Progenitor cell of endocrine pancreas (in vitro differentiated cells): Measurements from ENCODE around the gene MLF2. TPM values are rescaled to one million over a fixed set of nuclear protein-coding genes. Genes with fewer than 3 reads are reported as not detected.

Source experiments
- DNase-seq: peaks from one replicate; pipeline ENCODE4 v3.0.0; 2021; ENCODE audit warnings: low spot score; ENCODE audit not compliant: unreplicated experiment
- H3K27ac Mint-ChIP-seq: 2 replicates; pipeline ENCODE4 v1.8.0; 2021; ENCODE audit warnings: mild to moderate bottlenecking, moderate library complexity, mixed read lengths
- H3K27me3 Mint-ChIP-seq: 2 replicates; pipeline ENCODE4 v1.8.0; 2021; ENCODE audit warnings: mixed read lengths
- H3K36me3 Mint-ChIP-seq: 2 replicates; pipeline ENCODE4 v1.8.0; 2022; ENCODE audit warnings: mixed read lengths; ENCODE audit not compliant: insufficient read depth
- H3K4me1 Mint-ChIP-seq: 2 replicates; pipeline ENCODE4 v1.8.0; 2021; ENCODE audit warnings: low read depth, mixed read lengths
- H3K4me3 Mint-ChIP-seq: 2 replicates; pipeline ENCODE4 v1.8.0; 2021; ENCODE audit warnings: low read depth, mild to moderate bottlenecking, moderate library complexity, mixed read lengths
- H3K9me3 Mint-ChIP-seq: 2 replicates; pipeline ENCODE4 v1.8.0; 2021; ENCODE audit warnings: low read depth, mixed read lengths
- CTCF ChIP-seq: fragments of 200-600 bp; sonication (generic); IDR thresholded peaks from one replicate; pipeline ENCODE4 v1.5.0; 2021; ENCODE audit warnings: antibody characterized with exemption, mild to moderate bottlenecking; ENCODE audit not compliant: unreplicated experiment
- total RNA-seq: library from RNA; stranded (reverse); gene quantifications from 2 replicates; pipeline ENCODE4 v1.2.1, GENCODE V29; 2021

Gene MLF2
- total RNA-seq, 1 donor from 2014 or later, result 281 TPM

- TF ChIP-seq CTCF, result no peak
- no peak for DNase-seq
- Mint-ChIP-seq H3K27me3 (peaks cover 19% of the 10 kb centered on the region), H3K36me3 (no peaks in the 10 kb centered on the region), H3K4me1 (peaks cover 4% of the 10 kb centered on the region), H3K9me3 (no peaks in the 10 kb centered on the region), H3K4me3 (no peak overlapping the region), H3K27ac (no peak overlapping the region)
Observed at GRCh38 chr12:6784761-6785160, 31.8 kb upstream of the MLF2 start.

- peaks cover 16% of the 10 kb centered on the region for H3K27me3 Mint-ChIP-seq
- TF ChIP-seq CTCF, result no peak
- H3K4me1 Mint-ChIP-seq, result peaks cover 4% of the 10 kb centered on the region
- DNase-seq, result no peak
- no peaks in the 10 kb centered on the region for H3K36me3 Mint-ChIP-seq
- H3K4me3 Mint-ChIP-seq, result no peak overlapping the region
- H3K27ac Mint-ChIP-seq, result no peak overlapping the region
- no peaks in the 10 kb centered on the region for H3K9me3 Mint-ChIP-seq
Observed at GRCh38 chr12:6784296-6784695, 31.4 kb upstream of the MLF2 start.

DNA sequence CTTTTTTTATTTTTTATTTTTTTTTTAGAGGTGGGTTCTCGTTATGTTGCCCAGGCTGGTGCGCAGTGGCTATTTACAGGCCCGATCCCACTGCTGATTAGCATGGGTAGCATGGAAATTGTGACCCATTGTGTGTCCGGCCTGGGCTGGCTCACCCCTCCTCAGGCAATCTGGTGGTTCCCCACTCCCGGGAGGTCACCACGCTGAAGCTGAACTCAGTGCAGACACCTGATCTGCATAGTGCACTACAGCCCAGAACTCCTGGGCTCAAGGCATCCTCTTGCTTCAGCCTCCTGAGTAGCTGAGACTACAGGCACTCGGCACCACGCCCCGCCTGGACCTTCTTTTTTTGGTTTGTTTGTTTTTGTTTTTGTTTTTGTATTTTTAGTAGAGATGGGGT lies 30.9 kb upstream of the MLF2 start:
- Mint-ChIP-seq H3K36me3 (no peaks in the 10 kb centered on the region), H3K4me3 (no peak overlapping the region), H3K27me3 (peaks cover 14% of the 10 kb centered on the region), H3K4me1 (peaks cover 5% of the 10 kb centered on the region), H3K27ac (no peak overlapping the region), H3K9me3 (no peaks in the 10 kb centered on the region)
- DNase-seq, result no peak
- no peak for TF ChIP-seq CTCF

- no peaks in the 10 kb centered on the region for H3K9me3 Mint-ChIP-seq
- peaks cover 19% of the 10 kb centered on the region for H3K27me3 Mint-ChIP-seq
- peaks cover 13% of the 10 kb centered on the region for H3K4me1 Mint-ChIP-seq
- no peak for TF ChIP-seq CTCF
- DNase-seq, result no peak
- H3K27ac Mint-ChIP-seq, result no peak overlapping the region
- no peaks in the 10 kb centered on the region for H3K36me3 Mint-ChIP-seq
- H3K4me3 Mint-ChIP-seq, result no peak overlapping the region
Observed at GRCh38 chr12:6782850-6783566, 30.1 kb upstream of the MLF2 start.

- Mint-ChIP-seq H3K4me1 (peaks cover 13% of the 10 kb centered on the region), H3K27me3 (peaks cover 28% of the 10 kb centered on the region), H3K36me3 (no peaks in the 10 kb centered on the region), H3K27ac (no peak overlapping the region), H3K9me3 (no peaks in the 10 kb centered on the region), H3K4me3 (no peak overlapping the region)
- no peak for DNase-seq
- TF ChIP-seq CTCF, result no peak
Observed at GRCh38 chr12:6782119-6782518, 29.2 kb upstream of the MLF2 start.
